Stimulated activated CD8-positive, alpha-beta memory T cell treated with anti-CD3 and anti-CD28 coated beads, Interleukin-4, amount 100 ng/mL, for 24 hours (primary cell): ENCODE data around the gene SPEM3.
"Not testable (repeated sequence)": the region's sequence is repeated elsewhere in the genome, so short reads cannot be mapped to it uniquely, and the experiment has no call there.

ENCODE experiments used
- DNase-seq: peaks from one replicate; pipeline ENCODE4 v3.0.0-alpha.2; 2020; ENCODE audit warnings: low read depth

Gene SPEM3

DNA sequence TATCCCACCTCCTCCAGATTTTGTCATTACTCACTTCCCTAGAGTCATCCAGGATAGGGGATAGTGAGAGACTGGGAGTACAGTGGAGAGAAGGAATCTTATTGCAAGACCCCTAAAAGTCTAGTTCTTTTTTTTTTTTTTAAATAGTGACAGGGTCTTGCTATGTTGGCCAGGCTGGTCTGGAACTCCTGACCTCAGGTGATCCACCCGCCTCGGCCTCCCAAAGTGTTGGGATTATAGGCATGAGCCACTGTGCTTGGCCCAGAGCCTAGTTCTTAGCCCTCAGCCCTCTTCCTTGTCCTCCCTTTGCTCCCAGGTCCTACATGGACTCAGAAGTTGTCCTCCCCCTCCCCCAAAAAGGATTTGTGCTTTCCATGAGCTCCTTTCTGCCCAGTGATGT, 13.5 kb downstream of the SPEM3 start:
- DNase-seq = no peak

DNA sequence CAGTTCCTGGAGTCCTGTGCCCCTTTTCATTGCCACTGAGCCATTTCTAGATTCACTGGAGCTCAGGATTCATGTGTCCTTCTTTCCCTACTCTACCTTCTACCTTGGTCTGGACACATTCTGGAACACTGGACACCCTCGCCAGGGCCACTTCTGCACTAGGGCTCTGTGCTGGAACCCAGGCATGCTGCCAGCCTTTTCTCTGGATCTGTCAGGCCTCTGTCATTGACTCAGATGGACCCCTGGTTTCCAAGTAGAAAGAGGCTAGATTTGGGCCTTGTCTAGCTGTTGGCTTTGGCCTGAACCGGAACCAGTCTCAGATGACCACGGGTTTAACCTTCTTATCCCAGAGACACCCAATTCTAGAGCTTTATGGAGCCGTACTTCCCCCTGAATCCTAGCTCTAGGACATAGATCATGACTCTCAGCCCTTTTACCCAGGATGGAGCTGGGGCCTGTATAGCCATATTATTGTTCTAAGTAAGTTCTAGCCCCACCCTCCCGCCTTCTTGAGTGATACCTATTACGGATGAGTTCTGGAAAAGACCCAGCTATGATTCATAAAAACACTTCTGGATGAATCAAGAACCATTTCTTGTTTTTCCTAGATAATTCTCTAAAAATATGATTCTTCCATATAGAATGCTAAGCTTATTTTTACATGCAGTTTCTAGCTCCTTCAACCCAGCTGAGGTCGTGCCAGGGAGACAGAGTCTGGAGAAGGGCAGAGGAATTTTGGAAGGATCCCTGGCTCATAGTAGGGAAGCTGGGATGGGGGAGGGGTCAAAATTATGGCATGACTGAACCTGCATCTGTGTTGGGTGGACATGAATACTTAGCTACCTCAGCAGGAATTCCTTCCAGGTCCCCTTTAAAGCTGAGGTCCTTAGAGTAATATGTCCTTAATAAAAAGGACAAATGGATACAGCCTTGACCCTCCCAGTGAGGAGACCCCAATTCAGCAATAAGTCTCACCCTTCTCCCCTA, 15.1 kb downstream of the SPEM3 start:
- no peak for DNase-seq

GRCh38 chr17:7444682-7445618, 16.3 kb downstream of the SPEM3 start, which contains the start of gene CHRNB1:
TSS of gene CHRNB1 (plus strand) at chr17:7445061. CDS start at chr17:7445128, 67 bp downstream.
- DNase-seq = no peak

DNA sequence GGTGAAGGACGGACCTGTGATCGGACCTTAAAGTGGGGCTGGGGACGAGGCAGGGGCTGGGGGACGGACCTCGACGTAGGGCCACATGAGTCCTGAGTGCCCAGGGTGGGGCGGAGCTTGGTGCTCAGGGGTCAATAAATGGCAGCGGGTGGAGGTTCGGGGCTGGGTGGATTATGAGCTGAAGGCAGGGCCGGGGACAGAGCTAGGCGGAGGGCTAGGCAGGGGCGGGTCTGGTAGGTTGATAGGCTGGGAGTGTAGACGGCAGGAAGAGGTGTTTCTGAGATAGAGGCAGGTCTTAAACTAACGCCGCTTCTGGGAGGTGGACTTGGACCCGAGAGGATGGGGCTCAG, 16.9 kb downstream of the SPEM3 start:
- no peak for DNase-seq

DNA sequence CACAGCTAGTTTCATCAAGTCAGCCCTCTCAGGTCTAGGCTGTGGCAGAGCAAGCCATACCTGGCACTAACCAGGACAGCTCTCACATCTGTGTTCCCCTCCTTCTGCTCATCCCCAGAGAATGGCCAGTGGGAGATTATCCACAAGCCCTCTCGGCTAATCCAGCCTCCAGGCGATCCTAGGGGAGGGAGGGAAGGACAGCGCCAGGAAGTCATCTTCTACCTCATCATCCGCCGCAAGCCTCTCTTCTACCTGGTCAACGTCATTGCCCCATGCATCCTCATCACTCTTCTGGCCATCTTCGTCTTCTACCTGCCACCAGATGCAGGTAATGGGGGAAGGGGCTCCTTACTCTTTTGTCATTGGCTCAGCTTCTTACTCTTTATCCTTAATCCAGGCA, 19.8 kb downstream of the SPEM3 start:
- no peak for DNase-seq

GRCh38 chr17:7459961-7460545, 31.4 kb downstream of the SPEM3 start:
- DNase-seq = no peak

DNA sequence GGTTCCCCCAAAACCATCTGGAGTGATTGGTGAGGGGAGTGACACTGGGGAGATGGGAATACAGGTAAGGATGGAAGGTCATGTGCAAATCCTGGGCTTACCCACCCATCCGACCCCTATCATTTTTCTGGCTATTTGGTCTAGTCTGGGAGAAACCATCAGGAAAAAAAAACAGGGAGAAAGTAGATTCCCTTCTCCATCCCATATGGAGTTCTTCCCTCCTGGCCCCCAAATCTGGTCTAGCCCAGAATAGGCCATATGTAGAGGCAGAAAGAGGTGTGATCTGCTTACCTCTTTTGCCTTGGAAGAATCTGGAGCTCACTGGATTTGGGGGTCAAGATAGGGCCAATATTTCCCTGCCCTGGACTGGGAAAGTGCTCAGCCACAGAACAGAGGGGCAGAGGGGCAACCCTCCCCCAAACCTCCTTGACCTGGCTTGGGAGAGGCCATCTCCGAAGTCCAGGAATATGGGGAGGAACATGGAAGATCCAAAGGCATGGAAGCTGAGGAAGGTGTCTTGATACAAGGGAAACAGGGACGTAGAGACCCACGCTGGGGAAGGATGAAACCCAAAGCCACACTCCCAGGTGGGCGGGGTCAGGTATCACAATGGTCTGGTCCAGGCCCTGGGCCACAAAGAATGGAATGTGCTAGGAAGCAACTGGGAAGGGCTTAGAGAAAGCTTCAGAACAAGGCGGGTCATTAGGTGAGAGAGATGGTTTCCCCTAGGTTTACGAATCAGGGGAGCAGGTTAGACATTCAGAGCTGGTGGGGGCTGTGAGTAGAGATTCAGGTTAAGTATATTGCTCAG, 32.4 kb downstream of the SPEM3 start:
- no peak for DNase-seq

GRCh38 chr17:7462474-7463371, 34.1 kb downstream of the SPEM3 start:
- DNase-seq = no peak

DNA sequence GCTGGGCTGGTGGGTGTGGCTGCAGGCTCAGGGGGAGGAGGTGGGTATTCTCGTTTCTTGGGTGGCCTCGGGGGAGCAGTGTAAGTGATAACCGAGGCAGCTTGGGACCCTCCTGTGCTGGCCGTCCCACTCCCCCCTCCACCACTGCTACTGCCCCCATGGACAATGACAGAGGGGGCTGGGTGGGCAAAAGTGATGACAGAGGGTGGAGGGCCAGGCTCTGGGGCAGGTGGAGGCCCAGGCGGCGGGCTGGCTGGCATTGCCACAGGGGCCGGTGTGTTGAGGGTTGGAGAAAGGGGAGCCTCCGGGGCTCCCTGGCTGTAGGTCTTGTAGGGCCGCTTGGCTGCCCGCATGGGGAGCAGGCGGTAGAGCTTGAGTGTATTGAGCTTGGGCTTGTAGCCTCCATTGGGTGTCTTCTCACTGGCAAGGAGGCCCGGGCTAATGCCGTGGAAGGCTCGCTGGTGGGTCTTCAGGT, 34.8 kb downstream of the SPEM3 start:
- no peak for DNase-seq

- no peak for DNase-seq
Observed at GRCh38 chr17:7464081-7464480, 35.4 kb downstream of the SPEM3 start.

DNA sequence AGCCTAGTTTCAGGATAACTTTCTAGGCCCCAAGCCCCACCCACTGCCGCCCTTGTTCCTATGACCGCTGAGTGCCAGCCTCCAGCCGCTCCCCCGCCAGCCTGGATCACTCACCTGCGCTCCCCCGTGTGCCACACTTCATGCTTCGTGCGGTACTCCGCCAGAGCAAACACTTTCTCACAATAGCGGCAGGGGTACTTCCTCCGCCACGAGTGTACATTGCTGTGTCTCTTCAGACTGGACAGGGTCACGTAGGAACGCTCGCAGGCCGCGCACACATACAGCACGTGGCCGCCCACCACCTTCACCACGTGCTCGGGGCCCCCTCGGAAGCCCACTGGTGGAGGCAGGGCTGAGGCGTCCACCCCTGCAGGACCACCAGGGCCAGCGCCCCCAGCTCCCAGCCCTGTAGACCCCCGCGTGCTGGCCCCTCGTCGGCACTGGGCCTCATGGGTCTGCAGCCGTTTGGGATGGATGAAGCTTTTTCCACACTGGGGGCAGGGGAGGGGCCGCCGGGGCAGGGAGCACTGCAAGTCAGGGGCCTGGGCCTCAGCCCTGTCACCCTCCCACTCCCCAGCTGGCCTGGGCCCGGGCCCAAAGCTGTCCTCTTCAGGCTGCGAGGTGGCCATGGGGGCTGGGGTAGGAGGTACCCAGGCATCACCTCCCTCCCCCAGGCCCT, 37.1 kb downstream of the SPEM3 start:
- no peak for DNase-seq

DNA sequence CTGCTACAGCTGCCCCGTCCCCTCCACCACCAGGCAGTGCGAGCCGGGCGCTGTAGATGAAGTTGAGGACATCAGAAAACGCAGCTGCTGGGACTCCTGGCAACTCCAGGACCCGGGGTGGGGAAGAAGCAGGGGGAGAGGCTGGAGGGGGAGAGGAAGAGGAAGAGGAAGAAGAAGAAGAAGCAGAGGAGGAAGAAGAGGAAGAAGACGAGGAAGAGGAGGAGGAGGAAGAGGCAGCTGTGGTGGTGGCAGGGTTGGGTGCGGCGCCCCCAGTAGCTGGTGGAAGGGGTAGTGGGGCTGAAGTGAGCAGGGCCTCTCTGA, 37.6 kb downstream of the SPEM3 start:
- no peak for DNase-seq

DNA sequence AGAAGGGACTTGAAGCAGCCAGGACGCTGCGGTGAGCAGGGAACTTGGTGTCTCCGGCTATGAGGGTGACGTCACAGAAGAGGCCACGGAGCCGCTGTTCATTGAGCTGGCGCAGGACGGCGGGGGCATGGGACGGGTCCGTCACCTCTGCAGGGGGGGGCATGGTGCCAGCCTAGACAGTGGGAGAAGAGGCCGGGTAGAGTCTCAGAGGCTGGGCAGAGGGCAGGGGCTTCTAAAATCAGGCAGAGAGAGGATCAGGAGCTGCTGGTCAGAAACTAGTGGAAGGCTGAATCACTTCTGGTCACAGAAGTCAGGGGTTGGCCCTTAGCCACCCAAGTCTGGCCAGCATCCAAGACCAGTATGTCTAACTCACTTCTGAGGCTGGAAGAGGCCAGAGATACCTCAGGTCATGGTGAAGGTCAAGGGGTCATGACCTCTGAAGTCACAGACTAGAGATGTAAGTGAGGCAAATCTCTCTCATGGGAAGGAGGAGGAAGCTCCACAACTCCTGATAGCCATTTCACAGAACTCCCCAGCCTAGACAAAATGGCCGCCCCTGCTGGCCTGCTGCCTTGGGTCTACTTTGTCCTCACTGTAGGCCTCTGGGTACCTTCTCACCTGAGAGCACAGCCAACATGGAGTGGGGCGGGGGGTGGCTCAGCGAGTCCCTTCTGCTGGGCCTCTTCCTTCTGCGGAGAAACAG, 38.1 kb downstream of the SPEM3 start:
- DNase-seq = no peak

DNA sequence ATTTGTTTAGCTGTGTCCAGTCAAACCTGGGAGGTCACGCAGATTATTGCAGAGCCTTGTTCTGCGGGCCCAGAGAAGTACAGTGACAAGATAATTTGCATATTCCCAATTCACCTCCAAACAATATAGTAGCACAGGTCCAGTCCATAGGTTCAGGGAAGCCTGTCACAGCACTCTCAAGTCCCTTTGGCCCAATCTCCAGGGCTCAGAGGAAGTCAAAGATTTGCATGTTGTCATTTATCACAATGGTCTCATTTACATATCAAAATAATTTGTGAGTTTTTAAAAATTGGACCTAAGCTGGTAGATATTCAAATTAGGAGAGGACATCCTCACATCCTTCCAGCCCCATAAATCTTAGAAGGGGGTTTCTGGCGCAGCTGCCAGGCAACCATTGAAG, 38.8 kb downstream of the SPEM3 start:
- DNase-seq = no peak

- no peak for DNase-seq
Observed at GRCh38 chr17:7468290-7468689, 39.6 kb downstream of the SPEM3 start.

GRCh38 chr17:7468804-7469389, 40.2 kb downstream of the SPEM3 start:
- DNase-seq = no peak

DNA sequence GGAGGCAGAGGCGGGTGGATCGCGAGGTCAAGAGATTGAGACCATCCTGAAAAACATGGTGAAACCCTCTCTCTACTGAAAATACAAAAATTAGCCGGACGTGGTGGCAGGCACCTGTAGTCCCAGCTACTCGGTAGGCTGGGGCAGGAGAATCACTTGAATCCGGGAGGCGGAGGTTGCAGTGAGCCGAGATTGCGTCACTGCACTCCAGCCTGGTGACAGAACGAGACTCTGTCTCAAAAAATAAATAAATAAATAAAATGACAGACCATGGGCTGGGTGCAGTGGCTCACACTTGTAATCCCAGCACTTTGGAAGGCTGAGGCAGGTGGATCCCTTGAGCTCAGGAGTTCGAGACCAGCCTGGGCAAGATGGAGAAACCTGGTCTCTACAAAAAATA, 41.2 kb downstream of the SPEM3 start:
- not testable (repeated sequence) for DNase-seq

GRCh38 chr17:7470457-7470973, 41.9 kb downstream of the SPEM3 start:
- DNase-seq = not testable (repeated sequence)

DNA sequence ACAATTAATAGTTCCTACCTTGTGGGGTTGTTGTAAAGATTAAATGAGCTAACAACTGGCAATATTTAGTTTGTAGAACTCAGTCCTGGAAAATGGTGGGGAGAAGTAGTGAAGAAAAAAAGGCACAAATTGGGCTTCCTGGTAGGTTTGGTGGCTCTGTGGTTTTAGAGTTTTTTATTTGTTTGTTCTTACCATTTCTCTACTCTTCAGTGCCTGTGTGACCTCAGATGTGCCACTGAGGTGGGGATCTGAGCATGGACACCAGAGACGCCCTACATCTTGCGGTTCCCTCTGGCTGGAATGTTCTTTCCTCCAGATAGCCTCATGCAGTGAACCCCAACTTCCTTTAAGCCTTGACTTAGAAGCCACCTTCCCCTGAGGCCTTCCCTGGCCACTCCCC, 43.1 kb downstream of the SPEM3 start:
- DNase-seq = no peak
